KMS-11 (cell line): ENCODE measurements around the gene TSPAN9.

Experiments used
- H2AFZ ChIP-seq: fragments of 200-600 bp; sonication (generic); 2 replicates; pipeline ENCODE4 v1.6.1; 2016; ENCODE audit warnings: antibody characterized with exemption, mixed run types, low read depth
- H3K27ac ChIP-seq: fragments of 200-600 bp; sonication (generic); 2 replicates; pipeline ENCODE4 v1.6.1; 2016; ENCODE audit warnings: mild to moderate bottlenecking, mixed run types
- H3K27me3 ChIP-seq: fragments of 200-600 bp; sonication (generic); 2 replicates; pipeline ENCODE4 v1.6.1; 2017; ENCODE audit warnings: mild to moderate bottlenecking, low read depth, mixed run types, moderate library complexity; ENCODE audit not compliant: insufficient read depth
- H3K36me3 ChIP-seq: fragments of 200-600 bp; sonication (generic); 2 replicates; pipeline ENCODE4 v1.6.1; 2017; ENCODE audit warnings: mild to moderate bottlenecking, mixed run types; ENCODE audit not compliant: insufficient read depth
- H3K4me1 ChIP-seq: fragments of 200-600 bp; sonication (generic); 2 replicates; pipeline ENCODE4 v1.6.1; 2016; ENCODE audit warnings: mild to moderate bottlenecking, low read depth, mixed run types; ENCODE audit not compliant: poor library complexity, severe bottlenecking
- H3K4me2 ChIP-seq: fragments of 200-600 bp; sonication (generic); 2 replicates; pipeline ENCODE4 v1.7.0; 2016; ENCODE audit warnings: mild to moderate bottlenecking, mixed run types
- H3K4me3 ChIP-seq: fragments of 200-600 bp; sonication (generic); IDR thresholded peaks from 2 replicates; pipeline ENCODE4 v1.6.1; 2017; ENCODE audit warnings: low read depth, low read length, mixed read lengths; ENCODE audit not compliant: insufficient read depth
- H3K79me2 ChIP-seq: fragments of 200-600 bp; sonication (generic); 2 replicates; pipeline ENCODE4 v1.6.1; 2016; ENCODE audit warnings: low read depth, mixed run types; ENCODE audit not compliant: insufficient read depth
- H3K9ac ChIP-seq: fragments of 200-600 bp; sonication (generic); 2 replicates; pipeline ENCODE4 v1.6.1; 2016; ENCODE audit warnings: mild to moderate bottlenecking, mixed run types
- H4K20me1 ChIP-seq: fragments of 200-600 bp; sonication (generic); 2 replicates; pipeline ENCODE4 v1.6.1; 2016; ENCODE audit warnings: mild to moderate bottlenecking, mixed run types; ENCODE audit not compliant: insufficient read depth
- CTCF ChIP-seq: fragments of 200-600 bp; sonication (generic); conservative IDR thresholded peaks from 2 replicates; pipeline ENCODE4 v1.6.1; 2017; ENCODE audit warnings: low read depth, mild to moderate bottlenecking, antibody characterized with exemption, low read length, moderate library complexity, mixed read lengths

The TSPAN9 gene

GRCh38 chr12:3227076-3227975 is 150.1 kb downstream of the TSPAN9 start:
- Histone ChIP-seq H2AFZ (no peak overlapping the region), H3K4me1 (no peaks in the 10 kb centered on the region)

GRCh38 chr12:3228552-3228951 is 151.4 kb downstream of the TSPAN9 start:
- Histone ChIP-seq H3K4me2 (no peak overlapping the region), H3K9ac (no peak overlapping the region), H3K4me1 (no peaks in the 10 kb centered on the region), H3K79me2 (no peaks in the 10 kb centered on the region), H3K27ac (no peak overlapping the region), H3K4me3 (no peak overlapping the region), H2AFZ (no peak overlapping the region), H3K27me3 (no peaks in the 10 kb centered on the region), H3K36me3 (no peaks in the 10 kb centered on the region), H4K20me1 (no peaks in the 10 kb centered on the region)
- no peak for TF ChIP-seq CTCF

More at GRCh38 chr12:3227076-3227975, 150.1 kb downstream of the TSPAN9 start:
- Histone ChIP-seq H3K36me3 (no peaks in the 10 kb centered on the region), H3K27me3 (no peaks in the 10 kb centered on the region), H3K9ac (no peak overlapping the region), H3K79me2 (no peaks in the 10 kb centered on the region), H4K20me1 (no peaks in the 10 kb centered on the region), H3K4me2 (no peak overlapping the region), H3K4me3 (no peak overlapping the region), H3K27ac (no peak overlapping the region)
- TF ChIP-seq CTCF = no peak

- H3K27me3 ChIP-seq = no peaks in the 10 kb centered on the region
- H2AFZ ChIP-seq = no peak overlapping the region
- H3K9ac ChIP-seq = no peak overlapping the region
- no peaks in the 10 kb centered on the region for H3K4me1 ChIP-seq
- no peaks in the 10 kb centered on the region for H4K20me1 ChIP-seq
- no peak overlapping the region for H3K4me3 ChIP-seq
- no peak overlapping the region for H3K4me2 ChIP-seq
- H3K27ac ChIP-seq = no peak overlapping the region
- no peak for TF ChIP-seq CTCF
- H3K79me2 ChIP-seq = no peaks in the 10 kb centered on the region
- no peaks in the 10 kb centered on the region for H3K36me3 ChIP-seq
These were observed 152.4 kb downstream of the TSPAN9 start for GRCh38 chr12:3229577-3229976.

GRCh38 chr12:3230758-3231375 is 153.7 kb downstream of the TSPAN9 start:
- Histone ChIP-seq H3K27me3 (no peaks in the 10 kb centered on the region), H3K4me3 (no peak overlapping the region), H2AFZ (no peak overlapping the region), H3K36me3 (no peaks in the 10 kb centered on the region), H3K27ac (no peak overlapping the region), H3K79me2 (no peaks in the 10 kb centered on the region), H3K4me1 (no peaks in the 10 kb centered on the region), H3K9ac (no peak overlapping the region), H4K20me1 (no peaks in the 10 kb centered on the region), H3K4me2 (no peak overlapping the region)
- no peak for TF ChIP-seq CTCF
